Measurements from ENCODE around the gene METTL6. TPM values are rescaled to one million over a fixed set of nuclear protein-coding genes. Genes with fewer than 3 reads are reported as not detected.

The METTL6 gene
- total RNA-seq, 1 experiment from 2014 or later, result 25.6 TPM

GRCh38 chr3:15375461-15376000 lies 51.8 kb downstream of the METTL6 start:
- H2AFZ ChIP-seq (ENCODE audit: low read length), result no peak overlapping the region

More at GRCh38 chr3:15375461-15376000, 51.8 kb downstream of the METTL6 start:
- H2BK20ac ChIP-seq (ENCODE audit: low read depth, low read length, poor library complexity, severe bottlenecking), result no peak overlapping the region
- no peaks in the 10 kb centered on the region for H3K79me2 ChIP-seq (ENCODE audit: insufficient read depth, low read length)
- no peaks in the 10 kb centered on the region for H3K27me3 Mint-ChIP-seq (ENCODE audit: low read depth)
- H3K56ac ChIP-seq (ENCODE audit: insufficient read length, low read depth, low read length), result no peak overlapping the region
- no peak overlapping the region for H2BK12ac ChIP-seq (ENCODE audit: insufficient read length, low read depth, low read length)
- no peak overlapping the region for H3K14ac ChIP-seq (ENCODE audit: insufficient read depth, low read length)
- no peak overlapping the region for H3K4ac ChIP-seq (ENCODE audit: low read depth, low read length)
- H2BK120ac ChIP-seq (ENCODE audit: low read depth, low read length, poor library complexity, severe bottlenecking), result no peak overlapping the region
- no peak overlapping the region for H3K27ac Mint-ChIP-seq
- no peak overlapping the region for H4K5ac ChIP-seq (ENCODE audit: insufficient read length, low read depth, low read length)
- no peak for DNase-seq
- no peak overlapping the region for H4K91ac ChIP-seq (ENCODE audit: insufficient read length, low read depth, low read length)
- H3K9ac ChIP-seq (ENCODE audit: extremely low read depth, insufficient read length, low read length), result no peak overlapping the region
- no peaks in the 10 kb centered on the region for H3K79me1 ChIP-seq (ENCODE audit: insufficient read depth, low read depth, low read length, poor library complexity, severe bottlenecking)
- H3K4me2 ChIP-seq (ENCODE audit: insufficient read depth, insufficient read length, low read length), result no peak overlapping the region
- TF ChIP-seq, protein P1, sequence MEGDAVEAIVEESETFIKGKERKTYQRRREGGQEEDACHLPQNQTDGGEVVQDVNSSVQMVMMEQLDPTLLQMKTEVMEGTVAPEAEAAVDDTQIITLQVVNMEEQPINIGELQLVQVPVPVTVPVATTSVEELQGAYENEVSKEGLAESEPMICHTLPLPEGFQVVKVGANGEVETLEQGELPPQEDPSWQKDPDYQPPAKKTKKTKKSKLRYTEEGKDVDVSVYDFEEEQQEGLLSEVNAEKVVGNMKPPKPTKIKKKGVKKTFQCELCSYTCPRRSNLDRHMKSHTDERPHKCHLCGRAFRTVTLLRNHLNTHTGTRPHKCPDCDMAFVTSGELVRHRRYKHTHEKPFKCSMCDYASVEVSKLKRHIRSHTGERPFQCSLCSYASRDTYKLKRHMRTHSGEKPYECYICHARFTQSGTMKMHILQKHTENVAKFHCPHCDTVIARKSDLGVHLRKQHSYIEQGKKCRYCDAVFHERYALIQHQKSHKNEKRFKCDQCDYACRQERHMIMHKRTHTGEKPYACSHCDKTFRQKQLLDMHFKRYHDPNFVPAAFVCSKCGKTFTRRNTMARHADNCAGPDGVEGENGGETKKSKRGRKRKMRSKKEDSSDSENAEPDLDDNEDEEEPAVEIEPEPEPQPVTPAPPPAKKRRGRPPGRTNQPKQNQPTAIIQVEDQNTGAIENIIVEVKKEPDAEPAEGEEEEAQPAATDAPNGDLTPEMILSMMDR (conservative IDR thresholded peaks at IDR 0.05), result no peak
- H3K4me1 Mint-ChIP-seq, result peaks cover 3 to 5% of the 10 kb centered on the region in 2 experiments; a peak in 3 of 4 replicates
- H3K4me3 Mint-ChIP-seq, result no peak overlapping the region
- no peaks in the 10 kb centered on the region for H3K27me3 ChIP-seq (ENCODE audit: insufficient read depth, low read length)
- no peak overlapping the region for H2BK5ac ChIP-seq (ENCODE audit: insufficient read length, low read length)
- H2BK15ac ChIP-seq (ENCODE audit: low read depth, low read length), result no peak overlapping the region
- H3K27ac ChIP-seq (ENCODE audit: insufficient read length, low read depth, low read length), result no peak overlapping the region
- WGBS (ENCODE audit: extremely low coverage, insufficient read length, low lambda C conversion rate), result no CpG with 5 or more reads among the region's 22 CpGs
- no peak overlapping the region for H3T11ph ChIP-seq (ENCODE audit: low read length)
- H3K4me1 ChIP-seq (ENCODE audit: insufficient read depth, low read length), result no peaks in the 10 kb centered on the region
- H4K20me1 ChIP-seq (ENCODE audit: control insufficient read depth, insufficient read depth, insufficient read length), result no peaks in the 10 kb centered on the region
- H3K23me2 ChIP-seq (ENCODE audit: insufficient read length, low read depth, low read length, poor library complexity, severe bottlenecking), result no peaks in the 10 kb centered on the region
- H3K9me3 ChIP-seq (ENCODE audit: control insufficient read depth, low read depth, low read length), result no peaks in the 10 kb centered on the region
- H3K18ac ChIP-seq (ENCODE audit: insufficient read length, low read depth, low read length), result no peak overlapping the region
- no peak overlapping the region for H3K23ac ChIP-seq (ENCODE audit: insufficient read length, low read depth, low read length)
- no peak overlapping the region for H4K8ac ChIP-seq (replicated peaks; ENCODE audit: insufficient read length, low read depth, low read length)
- H3K36me3 Mint-ChIP-seq (ENCODE audit: insufficient read depth in 1 of 3, low read depth in 3 of 3), result no peaks in the 10 kb centered on the region
- no peak overlapping the region for H2AK5ac ChIP-seq (ENCODE audit: insufficient read length, low read length)
- H3K9me3 Mint-ChIP-seq, result no peaks in the 10 kb centered on the region; a peak in 1 of 5 replicates
